HEK293 (cell line): Measurements from ENCODE around the gene HID1.

Experiments used
- BCL11A ChIP-seq: fragments of 450-650 bp; formaldehyde crosslinking; IDR thresholded peaks from 2 replicates; pipeline ENCODE4 v1.5.1; 2016; ENCODE audit warnings: low read depth, missing biosample characterization, missing genetic modification characterization
- BCL11B ChIP-seq: fragments of 450-650 bp; formaldehyde crosslinking; IDR thresholded peaks from 2 replicates; pipeline ENCODE4 v1.5.1; 2016; ENCODE audit warnings: low read depth, missing biosample characterization, missing genetic modification characterization
- FEZF1 ChIP-seq: fragments of 450-650 bp; formaldehyde crosslinking; IDR thresholded peaks from 2 replicates; pipeline ENCODE4 v1.5.1; 2016; ENCODE audit warnings: missing biosample characterization, missing genetic modification characterization
- HOXC10 ChIP-seq: sonication (generic); formaldehyde crosslinking; IDR thresholded peaks from 2 replicates; pipeline ENCODE4 v1.8.1; 2023; ENCODE audit warnings: mild to moderate bottlenecking, missing genetic modification reagents
- KLF10 ChIP-seq: fragments of 450-650 bp; IDR thresholded peaks from 2 replicates; pipeline ENCODE4 v1.5.1; 2018; ENCODE audit warnings: missing biosample characterization, mild to moderate bottlenecking, missing genetic modification characterization
- OVOL3 ChIP-seq: fragments of 450-650 bp; formaldehyde crosslinking; IDR thresholded peaks from 2 replicates; pipeline ENCODE4 v1.5.1; 2016; ENCODE audit warnings: missing biosample characterization, missing genetic modification characterization
- SP2 ChIP-seq: fragments of 450-650 bp; formaldehyde crosslinking; IDR thresholded peaks from 2 replicates; pipeline ENCODE4 v1.5.1; 2016; ENCODE audit warnings: missing biosample characterization, missing genetic modification characterization
- ZBTB48 ChIP-seq: fragments of 450-650 bp; formaldehyde crosslinking; IDR thresholded peaks from 2 replicates; pipeline ENCODE4 v1.5.1; 2016; ENCODE audit warnings: missing biosample characterization, missing genetic modification characterization
- ZEB2 ChIP-seq: fragments of 450-650 bp; formaldehyde crosslinking; IDR thresholded peaks from 2 replicates; pipeline ENCODE4 v1.5.1; 2016; ENCODE audit warnings: missing biosample characterization, missing genetic modification characterization
- ZNF132 ChIP-seq: fragments of 450-650 bp; formaldehyde crosslinking; IDR thresholded peaks from 2 replicates; pipeline ENCODE4 v1.5.1; 2017; ENCODE audit warnings: missing biosample characterization, missing genetic modification characterization, borderline replicate concordance
- ZNF223 ChIP-seq: fragments of 450-650 bp; formaldehyde crosslinking; IDR thresholded peaks from 2 replicates; pipeline ENCODE4 v1.5.1; 2016; ENCODE audit warnings: missing biosample characterization, missing genetic modification characterization
- ZNF37A ChIP-seq: fragments of 450-650 bp; IDR thresholded peaks from 2 replicates; pipeline ENCODE4 v1.5.1; 2018; ENCODE audit warnings: missing biosample characterization, missing genetic modification characterization
- ZNF391 ChIP-seq: fragments of 450-650 bp; formaldehyde crosslinking; IDR thresholded peaks from 2 replicates; pipeline ENCODE4 v1.5.1; 2016; ENCODE audit warnings: low read depth, missing biosample characterization, missing genetic modification characterization, borderline replicate concordance
- ZNF501 ChIP-seq: fragments of 450-650 bp; formaldehyde crosslinking; IDR thresholded peaks from 2 replicates; pipeline ENCODE4 v1.5.1; 2016; ENCODE audit warnings: missing biosample characterization, missing genetic modification characterization
- ZNF621 ChIP-seq: fragments of 450-650 bp; formaldehyde crosslinking; IDR thresholded peaks from 2 replicates; pipeline ENCODE4 v1.5.1; 2017; ENCODE audit warnings: missing biosample characterization, missing genetic modification characterization
- ZNF623 ChIP-seq: fragments of 450-650 bp; formaldehyde crosslinking; IDR thresholded peaks from 2 replicates; pipeline ENCODE4 v1.5.1; 2016; ENCODE audit warnings: missing biosample characterization, missing genetic modification characterization
- ZNF660 ChIP-seq: fragments of 450-650 bp; IDR thresholded peaks from 2 replicates; pipeline ENCODE4 v1.5.1; 2018; ENCODE audit warnings: missing biosample characterization, mild to moderate bottlenecking, missing genetic modification characterization
- ZNF701 ChIP-seq: fragments of 450-650 bp; formaldehyde crosslinking; IDR thresholded peaks from 2 replicates; pipeline ENCODE4 v1.5.1; 2016; ENCODE audit warnings: missing biosample characterization, missing genetic modification characterization
- ZNF843 ChIP-seq: fragments of 450-650 bp; formaldehyde crosslinking; IDR thresholded peaks from 2 replicates; pipeline ENCODE4 v1.5.1; 2016; ENCODE audit warnings: missing biosample characterization, missing genetic modification characterization
- TF ChIP-seq, protein P1 (sequence below): fragments of 450-650 bp; formaldehyde crosslinking; IDR thresholded peaks from 2 replicates; pipeline ENCODE4 v1.5.1; 2016; ENCODE audit warnings: missing biosample characterization, missing genetic modification characterization
- TF ChIP-seq, protein P2 (sequence below): fragments of 450-650 bp; formaldehyde crosslinking; IDR thresholded peaks from 2 replicates; pipeline ENCODE4 v1.5.1; 2016; ENCODE audit warnings: missing biosample characterization, missing genetic modification characterization
- TF ChIP-seq, protein P3 (sequence below): fragments of 450-650 bp; formaldehyde crosslinking; IDR thresholded peaks from 2 replicates; pipeline ENCODE4 v1.5.1; 2016; ENCODE audit warnings: missing biosample characterization, missing genetic modification characterization, borderline replicate concordance
- TF ChIP-seq, protein P4 (sequence below): fragments of 450-650 bp; formaldehyde crosslinking; IDR thresholded peaks from 2 replicates; pipeline ENCODE4 v1.5.1; 2017; ENCODE audit warnings: missing biosample characterization, missing genetic modification characterization
- TF ChIP-seq, protein P5 (sequence below): fragments of 450-650 bp; formaldehyde crosslinking; IDR thresholded peaks from 2 replicates; pipeline ENCODE4 v1.5.1; 2016; ENCODE audit warnings: missing biosample characterization, missing genetic modification characterization
- TF ChIP-seq, protein P6 (sequence below): fragments of 450-650 bp; formaldehyde crosslinking; IDR thresholded peaks from 2 replicates; pipeline ENCODE4 v1.5.1; 2016; ENCODE audit warnings: missing biosample characterization, missing genetic modification characterization

HID1 gene

DNA sequence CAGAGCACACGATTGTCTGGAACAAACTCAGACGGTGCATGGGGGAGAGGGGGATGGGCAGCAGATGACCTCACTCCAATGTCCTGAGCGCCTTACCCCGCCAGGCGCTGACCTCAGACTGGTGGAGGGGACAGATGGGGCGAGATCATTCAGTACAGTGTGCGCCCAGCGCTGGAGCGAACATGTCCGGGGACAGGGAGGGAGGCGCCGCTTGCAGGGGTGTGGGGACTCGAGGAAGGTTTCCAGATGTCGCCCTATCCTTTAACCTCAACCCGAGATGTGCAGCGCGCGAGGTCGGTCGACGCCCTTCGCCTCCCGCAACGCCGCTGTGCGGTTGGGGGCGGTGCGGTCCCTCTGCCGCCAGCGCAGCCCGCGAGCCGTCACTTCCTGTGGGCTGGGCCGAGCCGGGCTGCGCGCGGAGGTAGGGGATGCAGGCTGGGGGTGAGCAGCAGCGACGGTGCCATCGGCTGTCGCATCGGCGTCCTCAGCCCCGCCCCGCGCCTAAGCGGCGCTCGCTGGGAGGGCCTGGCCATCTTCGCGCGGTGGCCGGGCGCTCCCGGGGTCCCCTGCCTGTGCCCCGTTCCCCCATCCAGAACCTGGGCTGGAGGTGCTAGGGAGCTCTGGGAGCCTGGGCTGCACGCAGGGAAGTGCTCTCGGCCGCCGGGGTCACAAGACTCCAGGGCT, 9.6 kb upstream of the HID1 start (continued):
- TF ChIP-seq, protein P1, sequence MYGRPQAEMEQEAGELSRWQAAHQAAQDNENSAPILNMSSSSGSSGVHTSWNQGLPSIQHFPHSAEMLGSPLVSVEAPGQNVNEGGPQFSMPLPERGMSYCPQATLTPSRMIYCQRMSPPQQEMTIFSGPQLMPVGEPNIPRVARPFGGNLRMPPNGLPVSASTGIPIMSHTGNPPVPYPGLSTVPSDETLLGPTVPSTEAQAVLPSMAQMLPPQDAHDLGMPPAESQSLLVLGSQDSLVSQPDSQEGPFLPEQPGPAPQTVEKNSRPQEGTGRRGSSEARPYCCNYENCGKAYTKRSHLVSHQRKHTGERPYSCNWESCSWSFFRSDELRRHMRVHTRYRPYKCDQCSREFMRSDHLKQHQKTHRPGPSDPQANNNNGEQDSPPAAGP (tag by site-specific recombination) = peak; percentile 85
- TF ChIP-seq ZNF223 (tag by site-specific recombination) = peak; percentile 91
- TF ChIP-seq SP2 (tag by site-specific recombination) = peak; percentile 87
- peak; percentile 92 for TF ChIP-seq BCL11A
- TF ChIP-seq, protein P2, sequence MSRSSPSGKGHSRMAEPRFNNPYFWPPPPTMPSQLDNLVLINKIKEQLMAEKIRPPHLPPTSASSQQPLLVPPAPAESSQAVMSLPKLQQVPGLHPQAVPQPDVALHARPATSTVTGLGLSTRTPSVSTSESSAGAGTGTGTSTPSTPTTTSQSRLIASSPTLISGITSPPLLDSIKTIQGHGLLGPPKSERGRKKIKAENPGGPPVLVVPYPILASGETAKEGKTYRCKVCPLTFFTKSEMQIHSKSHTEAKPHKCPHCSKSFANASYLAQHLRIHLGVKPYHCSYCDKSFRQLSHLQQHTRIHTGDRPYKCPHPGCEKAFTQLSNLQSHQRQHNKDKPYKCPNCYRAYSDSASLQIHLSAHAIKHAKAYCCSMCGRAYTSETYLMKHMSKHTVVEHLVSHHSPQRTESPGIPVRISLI (tag by site-specific recombination) = no peak
- TF ChIP-seq FEZF1 (tag by site-specific recombination) = peak; percentile 79
- TF ChIP-seq BCL11B (tag by site-specific recombination) = peak; percentile 84
- peak; percentile 98 for TF ChIP-seq ZNF501 (tag by site-specific recombination)
- TF ChIP-seq ZNF37A (tag by site-specific recombination) = no peak
- TF ChIP-seq ZNF701 (tag by site-specific recombination) = no peak
- TF ChIP-seq, protein P3, sequence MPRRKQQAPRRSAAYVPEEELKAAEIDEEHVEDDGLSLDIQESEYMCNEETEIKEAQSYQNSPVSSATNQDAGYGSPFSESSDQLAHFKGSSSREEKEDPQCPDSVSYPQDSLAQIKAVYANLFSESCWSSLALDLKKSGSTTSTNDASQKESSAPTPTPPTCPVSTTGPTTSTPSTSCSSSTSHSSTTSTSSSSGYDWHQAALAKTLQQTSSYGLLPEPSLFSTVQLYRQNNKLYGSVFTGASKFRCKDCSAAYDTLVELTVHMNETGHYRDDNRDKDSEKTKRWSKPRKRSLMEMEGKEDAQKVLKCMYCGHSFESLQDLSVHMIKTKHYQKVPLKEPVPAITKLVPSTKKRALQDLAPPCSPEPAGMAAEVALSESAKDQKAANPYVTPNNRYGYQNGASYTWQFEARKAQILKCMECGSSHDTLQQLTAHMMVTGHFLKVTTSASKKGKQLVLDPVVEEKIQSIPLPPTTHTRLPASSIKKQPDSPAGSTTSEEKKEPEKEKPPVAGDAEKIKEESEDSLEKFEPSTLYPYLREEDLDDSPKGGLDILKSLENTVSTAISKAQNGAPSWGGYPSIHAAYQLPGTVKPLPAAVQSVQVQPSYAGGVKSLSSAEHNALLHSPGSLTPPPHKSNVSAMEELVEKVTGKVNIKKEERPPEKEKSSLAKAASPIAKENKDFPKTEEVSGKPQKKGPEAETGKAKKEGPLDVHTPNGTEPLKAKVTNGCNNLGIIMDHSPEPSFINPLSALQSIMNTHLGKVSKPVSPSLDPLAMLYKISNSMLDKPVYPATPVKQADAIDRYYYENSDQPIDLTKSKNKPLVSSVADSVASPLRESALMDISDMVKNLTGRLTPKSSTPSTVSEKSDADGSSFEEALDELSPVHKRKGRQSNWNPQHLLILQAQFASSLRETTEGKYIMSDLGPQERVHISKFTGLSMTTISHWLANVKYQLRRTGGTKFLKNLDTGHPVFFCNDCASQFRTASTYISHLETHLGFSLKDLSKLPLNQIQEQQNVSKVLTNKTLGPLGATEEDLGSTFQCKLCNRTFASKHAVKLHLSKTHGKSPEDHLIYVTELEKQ = peak; percentile 56; the same call in 1 of the 2 replicates
- TF ChIP-seq ZNF391 (tag by site-specific recombination) = 0 out of 2 replicates have a peak, but pooled peaks have one; percentile 44
- peak; percentile 50; the same call in 1 of the 2 replicates for TF ChIP-seq OVOL3 (tag by site-specific recombination)
- no peak for TF ChIP-seq ZNF621 (tag by site-specific recombination)
- peak; percentile 77 for TF ChIP-seq ZNF843 (tag by site-specific recombination)
- peak; percentile 37; the same call in 1 of the 2 replicates for TF ChIP-seq ZNF660
- peak; percentile 63; the same call in 1 of the 2 replicates for TF ChIP-seq KLF10 (tag by site-specific recombination)
- TF ChIP-seq, protein P4, sequence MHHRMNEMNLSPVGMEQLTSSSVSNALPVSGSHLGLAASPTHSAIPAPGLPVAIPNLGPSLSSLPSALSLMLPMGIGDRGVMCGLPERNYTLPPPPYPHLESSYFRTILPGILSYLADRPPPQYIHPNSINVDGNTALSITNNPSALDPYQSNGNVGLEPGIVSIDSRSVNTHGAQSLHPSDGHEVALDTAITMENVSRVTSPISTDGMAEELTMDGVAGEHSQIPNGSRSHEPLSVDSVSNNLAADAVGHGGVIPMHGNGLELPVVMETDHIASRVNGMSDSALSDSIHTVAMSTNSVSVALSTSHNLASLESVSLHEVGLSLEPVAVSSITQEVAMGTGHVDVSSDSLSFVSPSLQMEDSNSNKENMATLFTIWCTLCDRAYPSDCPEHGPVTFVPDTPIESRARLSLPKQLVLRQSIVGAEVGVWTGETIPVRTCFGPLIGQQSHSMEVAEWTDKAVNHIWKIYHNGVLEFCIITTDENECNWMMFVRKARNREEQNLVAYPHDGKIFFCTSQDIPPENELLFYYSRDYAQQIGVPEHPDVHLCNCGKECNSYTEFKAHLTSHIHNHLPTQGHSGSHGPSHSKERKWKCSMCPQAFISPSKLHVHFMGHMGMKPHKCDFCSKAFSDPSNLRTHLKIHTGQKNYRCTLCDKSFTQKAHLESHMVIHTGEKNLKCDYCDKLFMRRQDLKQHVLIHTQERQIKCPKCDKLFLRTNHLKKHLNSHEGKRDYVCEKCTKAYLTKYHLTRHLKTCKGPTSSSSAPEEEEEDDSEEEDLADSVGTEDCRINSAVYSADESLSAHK = 0 out of 2 replicates have a peak, but pooled peaks have one; percentile 41
- TF ChIP-seq HOXC10 (CRISPR knock-in tag) = peak; percentile 79; the same call in 1 of the 2 replicates
- TF ChIP-seq, protein P5, sequence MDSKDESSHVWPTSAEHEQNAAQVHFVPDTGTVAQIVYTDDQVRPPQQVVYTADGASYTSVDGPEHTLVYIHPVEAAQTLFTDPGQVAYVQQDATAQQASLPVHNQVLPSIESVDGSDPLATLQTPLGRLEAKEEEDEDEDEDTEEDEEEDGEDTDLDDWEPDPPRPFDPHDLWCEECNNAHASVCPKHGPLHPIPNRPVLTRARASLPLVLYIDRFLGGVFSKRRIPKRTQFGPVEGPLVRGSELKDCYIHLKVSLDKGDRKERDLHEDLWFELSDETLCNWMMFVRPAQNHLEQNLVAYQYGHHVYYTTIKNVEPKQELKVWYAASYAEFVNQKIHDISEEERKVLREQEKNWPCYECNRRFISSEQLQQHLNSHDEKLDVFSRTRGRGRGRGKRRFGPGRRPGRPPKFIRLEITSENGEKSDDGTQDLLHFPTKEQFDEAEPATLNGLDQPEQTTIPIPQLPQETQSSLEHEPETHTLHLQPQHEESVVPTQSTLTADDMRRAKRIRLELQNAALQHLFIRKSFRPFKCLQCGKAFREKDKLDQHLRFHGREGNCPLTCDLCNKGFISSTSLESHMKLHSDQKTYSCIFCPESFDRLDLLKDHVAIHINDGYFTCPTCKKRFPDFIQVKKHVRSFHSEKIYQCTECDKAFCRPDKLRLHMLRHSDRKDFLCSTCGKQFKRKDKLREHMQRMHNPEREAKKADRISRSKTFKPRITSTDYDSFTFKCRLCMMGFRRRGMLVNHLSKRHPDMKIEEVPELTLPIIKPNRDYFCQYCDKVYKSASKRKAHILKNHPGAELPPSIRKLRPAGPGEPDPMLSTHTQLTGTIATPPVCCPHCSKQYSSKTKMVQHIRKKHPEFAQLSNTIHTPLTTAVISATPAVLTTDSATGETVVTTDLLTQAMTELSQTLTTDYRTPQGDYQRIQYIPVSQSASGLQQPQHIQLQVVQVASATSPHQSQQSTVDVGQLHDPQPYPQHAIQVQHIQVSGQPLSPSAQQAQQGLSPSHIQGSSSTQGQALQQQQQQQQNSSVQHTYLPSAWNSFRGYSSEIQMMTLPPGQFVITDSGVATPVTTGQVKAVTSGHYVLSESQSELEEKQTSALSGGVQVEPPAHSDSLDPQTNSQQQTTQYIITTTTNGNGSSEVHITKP (tag by site-specific recombination) = peak; percentile 83
- peak; percentile 27; the same call in 1 of the 2 replicates for TF ChIP-seq ZBTB48 (tag by site-specific recombination)
- TF ChIP-seq ZEB2 (tag by site-specific recombination) = peak; percentile 95
- 0 out of 2 replicates have a peak, but pooled peaks have one; percentile 22 for TF ChIP-seq ZNF623
- TF ChIP-seq, protein P6, sequence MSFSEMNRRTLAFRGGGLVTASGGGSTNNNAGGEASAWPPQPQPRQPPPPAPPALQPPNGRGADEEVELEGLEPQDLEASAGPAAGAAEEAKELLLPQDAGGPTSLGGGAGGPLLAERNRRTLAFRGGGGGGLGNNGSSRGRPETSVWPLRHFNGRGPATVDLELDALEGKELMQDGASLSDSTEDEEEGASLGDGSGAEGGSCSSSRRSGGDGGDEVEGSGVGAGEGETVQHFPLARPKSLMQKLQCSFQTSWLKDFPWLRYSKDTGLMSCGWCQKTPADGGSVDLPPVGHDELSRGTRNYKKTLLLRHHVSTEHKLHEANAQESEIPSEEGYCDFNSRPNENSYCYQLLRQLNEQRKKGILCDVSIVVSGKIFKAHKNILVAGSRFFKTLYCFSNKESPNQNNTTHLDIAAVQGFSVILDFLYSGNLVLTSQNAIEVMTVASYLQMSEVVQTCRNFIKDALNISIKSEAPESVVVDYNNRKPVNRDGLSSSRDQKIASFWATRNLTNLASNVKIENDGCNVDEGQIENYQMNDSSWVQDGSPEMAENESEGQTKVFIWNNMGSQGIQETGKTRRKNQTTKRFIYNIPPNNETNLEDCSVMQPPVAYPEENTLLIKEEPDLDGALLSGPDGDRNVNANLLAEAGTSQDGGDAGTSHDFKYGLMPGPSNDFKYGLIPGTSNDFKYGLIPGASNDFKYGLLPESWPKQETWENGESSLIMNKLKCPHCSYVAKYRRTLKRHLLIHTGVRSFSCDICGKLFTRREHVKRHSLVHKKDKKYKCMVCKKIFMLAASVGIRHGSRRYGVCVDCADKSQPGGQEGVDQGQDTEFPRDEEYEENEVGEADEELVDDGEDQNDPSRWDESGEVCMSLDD = peak; percentile 49; the same call in 1 of the 2 replicates
- no peak for TF ChIP-seq ZNF132 (tag by site-specific recombination)
